ENCODE measurements around the gene ZNF429.
"Not testable (repeated sequence)": the region's sequence is repeated elsewhere in the genome, so short reads cannot be mapped to it uniquely, and the experiment has no call there.

Gene ZNF429

GRCh38 chr19:21602082-21602658, 96.8 kb downstream of the ZNF429 start:
- DNase-seq (ENCODE audit: low read depth), result no peak
- TF ChIP-seq CTCF (IDR thresholded peaks at IDR 0.05; ENCODE audit: control insufficient read depth, extremely low read depth, insufficient read depth), result no peak
- no peak overlapping the region for H3K4me3 ChIP-seq (ENCODE audit: low read depth, low read length)

DNA sequence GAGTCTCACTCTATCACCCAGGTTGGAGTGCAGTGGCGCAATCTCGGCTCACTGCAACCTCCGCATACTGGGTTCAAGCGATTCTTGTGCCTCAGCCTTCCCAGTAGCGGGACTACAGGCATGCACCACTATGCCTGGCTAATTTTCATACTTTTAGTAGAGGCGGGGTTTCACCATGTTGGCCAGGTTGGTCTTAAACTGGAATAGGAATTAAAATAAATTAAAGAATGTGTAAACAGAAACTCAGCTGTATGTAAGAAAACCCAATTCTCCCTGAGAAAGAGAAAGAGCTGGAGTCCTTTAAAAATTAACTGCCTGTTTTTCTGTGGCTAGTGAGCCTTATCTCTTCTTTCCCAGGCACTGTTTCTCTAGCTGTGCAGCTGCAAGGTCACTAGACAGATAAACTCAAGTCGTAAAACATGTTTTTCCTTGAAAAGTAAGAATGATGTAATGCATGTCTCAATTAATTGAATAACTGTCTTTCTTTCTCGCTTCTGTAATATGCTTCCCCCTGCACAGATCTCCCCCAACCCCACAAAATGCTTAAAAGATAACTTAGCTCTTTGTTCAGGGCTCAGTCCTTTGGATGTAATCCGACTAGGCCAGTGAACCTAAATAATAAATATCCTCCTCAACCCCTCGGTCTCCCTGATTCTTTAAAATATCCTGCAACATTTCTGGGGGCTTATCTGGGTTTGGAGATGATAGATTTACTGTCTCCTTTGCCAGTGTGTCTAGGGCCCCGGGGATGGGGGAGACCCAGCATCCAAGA, 97.4 kb downstream of the ZNF429 start:
- not testable (repeated sequence) for DNase-seq (ENCODE audit: low read depth); H3K4me3 ChIP-seq (ENCODE audit: low read depth, low read length)

GRCh38 chr19:21603431-21604231, 98.2 kb downstream of the ZNF429 start:
- no peak for TF ChIP-seq CTCF (IDR thresholded peaks at IDR 0.05; ENCODE audit: control insufficient read depth, extremely low read depth, insufficient read depth)
- peak overlapping the region; percentile 49 for H3K4me3 ChIP-seq (ENCODE audit: low read depth, low read length)
- DNase-seq (ENCODE audit: low read depth), result no peak

DNA sequence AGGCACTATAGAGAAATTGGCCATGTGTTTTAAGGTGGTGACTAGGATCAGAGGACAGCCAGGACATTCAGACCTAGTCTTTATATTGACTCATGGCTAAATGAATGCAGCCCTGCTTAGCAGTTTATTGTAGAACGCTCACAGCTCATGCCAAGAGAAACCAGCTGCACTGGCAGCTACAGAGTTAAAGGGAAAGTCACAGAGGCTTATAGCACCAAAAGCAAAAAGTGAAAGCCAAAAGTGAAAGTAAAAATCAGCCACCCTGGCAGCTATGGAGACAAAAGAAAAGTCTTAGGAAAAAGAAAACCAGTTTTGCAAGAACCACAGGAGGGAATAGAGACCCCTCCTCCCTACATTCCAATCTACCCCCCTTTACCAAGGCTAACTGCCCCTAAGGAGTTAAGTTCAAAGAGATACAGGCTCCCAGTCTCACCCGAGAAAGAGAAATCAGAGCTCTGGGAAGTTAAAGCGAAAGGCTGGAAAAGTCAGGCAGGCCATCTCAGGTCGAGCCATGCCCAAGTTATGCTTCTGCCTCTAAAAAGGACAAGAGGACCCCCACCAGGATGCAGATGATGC, 99.0 kb downstream of the ZNF429 start:
- DNase-seq (ENCODE audit: low read depth), result peak; percentile 26
- TF ChIP-seq CTCF (IDR thresholded peaks at IDR 0.05; ENCODE audit: control insufficient read depth, extremely low read depth, insufficient read depth), result no peak
- H3K4me3 ChIP-seq (ENCODE audit: low read depth, low read length), result peak overlapping the region; percentile 49

Measured in LNCaP clone FGC (cell line).